Keratinocyte (primary cell): ENCODE measurements around the gene RIMKLA. TPM values are rescaled to one million over a fixed set of nuclear protein-coding genes. Genes with fewer than 3 reads are reported as not detected.

ENCODE experiments used
- DNase-seq: peaks from one replicate; pipeline ENCODE4 v3.0.0-alpha.2; 2011; ENCODE audit warnings: low read depth, missing footprints, low spot score
- FAIRE-seq: peaks from 2 replicates; lab custom pipeline; 2011; peaks lifted over from hg19 to GRCh38; lab: Jason Lieb, UNC
- H2AFZ ChIP-seq: 2 replicates; pipeline ENCODE4 v1.6.0; 2012; ENCODE audit warnings: low read length, control low read depth, inconsistent platforms; ENCODE audit not compliant: control insufficient read depth
- H3K27ac ChIP-seq: 2 replicates; pipeline ENCODE4 v1.5.1; 2011; ENCODE audit warnings: low read length; ENCODE audit not compliant: control insufficient read depth, insufficient read depth
- H3K27me3 ChIP-seq: 3 replicates; pipeline ENCODE4 v1.6.0; 2011; ENCODE audit warnings: low read length; ENCODE audit not compliant: control insufficient read depth, insufficient read depth; ENCODE audit errors: extremely low read depth
- H3K36me3 ChIP-seq, 2 experiments: 2 replicates in 1 of 2; 3 replicates in 1 of 2; pipeline ENCODE4 v1.5.1; 2011; ENCODE audit warnings: low read length in 2 of 2, mild to moderate bottlenecking in 1 of 2; ENCODE audit not compliant: control insufficient read depth in 2 of 2, insufficient read depth in 2 of 2; ENCODE audit errors: extremely low read depth in 1 of 2
- H3K4me1 ChIP-seq: 3 replicates; pipeline ENCODE4 v1.5.1; 2011; ENCODE audit warnings: low read length; ENCODE audit not compliant: control insufficient read depth, insufficient read depth; ENCODE audit errors: extremely low read depth
- H3K4me2 ChIP-seq: 3 replicates; pipeline ENCODE4 v1.6.0; 2011; ENCODE audit warnings: low read depth, low read length; ENCODE audit not compliant: control insufficient read depth, insufficient read depth; ENCODE audit errors: extremely low read depth
- H3K4me3 ChIP-seq, 3 experiments: fragments of 200-600 bp in 1 of 3; sonication (generic) in 1 of 3; 2 replicates in 2 of 3; 3 replicates in 1 of 3; pipeline ENCODE4 v1.5.1; 2011 to 2016; ENCODE audit warnings: low read length in 3 of 3, mild to moderate bottlenecking in 3 of 3, control low read depth in 2 of 3, inconsistent platforms in 1 of 3, low read depth in 1 of 3, mixed read lengths in 1 of 3, mixed run types in 1 of 3, moderate library complexity in 1 of 3; ENCODE audit not compliant: control insufficient read depth in 2 of 3, insufficient read depth in 2 of 3; ENCODE audit errors: extremely low read depth in 1 of 3
- H3K79me2 ChIP-seq: 2 replicates; pipeline ENCODE4 v1.6.0; 2012; ENCODE audit warnings: low read length; ENCODE audit not compliant: control insufficient read depth, insufficient read depth
- H3K9ac ChIP-seq: 3 replicates; pipeline ENCODE4 v1.6.0; 2011; ENCODE audit warnings: low read length; ENCODE audit not compliant: control insufficient read depth, insufficient read depth; ENCODE audit errors: extremely low read depth
- H3K9me1 ChIP-seq: 3 replicates; pipeline ENCODE4 v1.6.0; 2011; ENCODE audit warnings: low read length; ENCODE audit not compliant: control insufficient read depth, insufficient read depth; ENCODE audit errors: extremely low read depth
- H3K9me3 ChIP-seq: 2 replicates; pipeline ENCODE4 v1.5.1; 2012; ENCODE audit warnings: low read depth, low read length; ENCODE audit not compliant: control insufficient read depth
- H4K20me1 ChIP-seq: 3 replicates; pipeline ENCODE4 v1.6.0; 2011; ENCODE audit warnings: low read length; ENCODE audit not compliant: control insufficient read depth, insufficient read depth; ENCODE audit errors: extremely low read depth
- EZH2 ChIP-seq: IDR thresholded peaks from one replicate; pipeline ENCODE4 v1.6.1; 2012; ENCODE audit warnings: inconsistent platforms, mild to moderate bottlenecking, low read length, moderate library complexity
- dilution Hi-C: fragments of 300-500 bp; cut with MboI; formaldehyde crosslinking; loops from one replicate; pipeline ENCODE4 v1.7.0; 2020; ENCODE audit warnings: low sequenced_read_pairs; ENCODE audit not compliant: extremely low pct_ligation_motif_present
- polyA plus RNA-seq, 5 experiments: library from polyadenylated mRNA; depleted of rRNA in 3 of 5; stranded (reverse) in 3 of 5; stranded (forward) in 1 of 5; unstranded in 1 of 5; fragments of >200 nt; gene quantifications; 1 replicate in 1 of 5; 2 replicates in 3 of 5; 3 replicates in 1 of 5; pipeline versions ENCODE4 v1.2.1 to v1.2.3, GENCODE V29; 2011 to 2012; ENCODE audit warnings: missing spikeins in 2 of 5, low read depth in 1 of 5, low replicate concordance in 1 of 5
- TF ChIP-seq, protein P1 (sequence below), 3 experiments: IDR thresholded peaks in 1 of 3; conservative IDR thresholded peaks in 1 of 3; optimal IDR thresholded peaks in 1 of 3; 2 replicates in 2 of 3; 3 replicates in 1 of 3; pipeline versions ENCODE3 to v1.5.1; 2011; ENCODE audit warnings: low read length in 3 of 3, mild to moderate bottlenecking in 3 of 3, moderate library complexity in 2 of 3, control low read depth in 1 of 3, inconsistent platforms in 1 of 3; ENCODE audit not compliant: insufficient read depth in 2 of 3; ENCODE audit errors: extremely low read depth in 1 of 3

Gene RIMKLA
- polyA plus RNA-seq, 1 donor (not counting 4 experiments of a cell fraction or from before 2014, with no cell fraction given) = not detected

GRCh38 chr1:42392255-42392654, 11.7 kb downstream of the RIMKLA start:
- Histone ChIP-seq H3K4me1 (no peaks in the 10 kb centered on the region), H3K79me2 (no peaks in the 10 kb centered on the region), H3K9me1 (no peaks in the 10 kb centered on the region), H2AFZ (no peak overlapping the region), H4K20me1 (no peaks in the 10 kb centered on the region), H3K9ac (no peak overlapping the region), H3K36me3 (no peaks in the 10 kb centered on the region), H3K27me3 (peaks cover 4% of the 10 kb centered on the region), H3K4me3 (no peak overlapping the region), H3K4me2 (no peak overlapping the region), H3K9me3 (no peaks in the 10 kb centered on the region), H3K27ac (no peak overlapping the region)
- DNase-seq = no peak
- FAIRE-seq = no peak
- no peak for TF ChIP-seq EZH2
- TF ChIP-seq, protein P1, sequence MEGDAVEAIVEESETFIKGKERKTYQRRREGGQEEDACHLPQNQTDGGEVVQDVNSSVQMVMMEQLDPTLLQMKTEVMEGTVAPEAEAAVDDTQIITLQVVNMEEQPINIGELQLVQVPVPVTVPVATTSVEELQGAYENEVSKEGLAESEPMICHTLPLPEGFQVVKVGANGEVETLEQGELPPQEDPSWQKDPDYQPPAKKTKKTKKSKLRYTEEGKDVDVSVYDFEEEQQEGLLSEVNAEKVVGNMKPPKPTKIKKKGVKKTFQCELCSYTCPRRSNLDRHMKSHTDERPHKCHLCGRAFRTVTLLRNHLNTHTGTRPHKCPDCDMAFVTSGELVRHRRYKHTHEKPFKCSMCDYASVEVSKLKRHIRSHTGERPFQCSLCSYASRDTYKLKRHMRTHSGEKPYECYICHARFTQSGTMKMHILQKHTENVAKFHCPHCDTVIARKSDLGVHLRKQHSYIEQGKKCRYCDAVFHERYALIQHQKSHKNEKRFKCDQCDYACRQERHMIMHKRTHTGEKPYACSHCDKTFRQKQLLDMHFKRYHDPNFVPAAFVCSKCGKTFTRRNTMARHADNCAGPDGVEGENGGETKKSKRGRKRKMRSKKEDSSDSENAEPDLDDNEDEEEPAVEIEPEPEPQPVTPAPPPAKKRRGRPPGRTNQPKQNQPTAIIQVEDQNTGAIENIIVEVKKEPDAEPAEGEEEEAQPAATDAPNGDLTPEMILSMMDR (optimal IDR thresholded peaks at IDR 0.05 in 1 of 3, IDR thresholded peaks at IDR 0.05 in 1 of 3, conservative IDR thresholded peaks at IDR 0.05 in 1 of 3; ENCODE audit: extremely low read depth in 1 of 3, insufficient read depth in 2 of 3, low read length in 3 of 3) = no peak
- dilution Hi-C loops = no loop called here

DNA sequence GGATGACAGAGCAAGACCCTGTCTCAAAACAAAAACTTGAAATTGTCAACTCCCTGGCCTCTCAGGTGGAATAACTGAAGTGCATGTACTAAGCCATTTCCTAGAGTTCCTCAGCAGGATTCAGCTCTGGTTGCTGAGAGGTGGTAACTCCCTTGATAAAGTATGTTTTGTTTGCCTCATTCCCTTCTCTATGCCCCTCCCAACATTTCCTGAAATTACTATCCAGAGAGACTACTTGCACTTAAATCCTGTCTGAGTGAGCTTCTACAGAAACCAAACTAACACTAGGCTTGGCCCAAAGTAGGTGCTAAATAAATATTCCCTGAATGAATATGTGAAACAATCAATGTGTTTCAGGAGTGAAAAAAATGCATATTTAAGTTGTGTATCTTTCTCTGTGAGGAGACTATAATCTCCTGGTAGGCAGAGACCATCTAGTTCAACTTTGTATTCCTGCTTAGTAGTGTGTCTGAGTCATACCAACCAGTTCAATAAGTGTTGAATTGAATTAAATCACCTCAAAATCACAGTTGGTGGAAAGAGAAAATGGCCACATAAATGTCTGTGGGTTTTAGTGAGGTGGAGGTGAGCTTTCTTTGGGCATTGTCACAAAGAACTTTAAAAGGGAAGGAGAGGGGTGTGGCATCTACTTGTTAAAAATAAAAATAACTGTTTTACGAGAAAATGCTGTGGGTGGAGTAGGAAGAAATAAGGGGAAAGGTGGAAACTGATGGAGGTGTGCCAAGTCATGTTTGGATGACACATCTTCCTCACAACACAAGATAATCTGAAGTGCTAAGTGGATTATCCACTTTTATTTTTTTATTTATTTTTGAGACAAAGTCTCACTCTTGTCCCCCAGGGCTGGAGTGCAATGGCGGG, 12.6 kb downstream of the RIMKLA start:
- H3K9ac ChIP-seq = no peak overlapping the region
- no peaks in the 10 kb centered on the region for H3K9me1 ChIP-seq
- H2AFZ ChIP-seq = no peak overlapping the region
- H3K27ac ChIP-seq = no peak overlapping the region
- H3K4me1 ChIP-seq = no peaks in the 10 kb centered on the region
- no peaks in the 10 kb centered on the region for H3K79me2 ChIP-seq
- no peak for FAIRE-seq
- no peaks in the 10 kb centered on the region for H3K9me3 ChIP-seq
- H3K4me3 ChIP-seq = no peak overlapping the region
- dilution Hi-C loops = no loop called here
- TF ChIP-seq, protein P1 (optimal IDR thresholded peaks at IDR 0.05 in 1 of 3, IDR thresholded peaks at IDR 0.05 in 1 of 3, conservative IDR thresholded peaks at IDR 0.05 in 1 of 3; ENCODE audit: extremely low read depth in 1 of 3, insufficient read depth in 2 of 3, low read length in 3 of 3) = no peak
- TF ChIP-seq EZH2 = no peak
- H3K36me3 ChIP-seq = no peaks in the 10 kb centered on the region
- peaks cover 4% of the 10 kb centered on the region for H3K27me3 ChIP-seq
- DNase-seq = no peak
- H4K20me1 ChIP-seq = no peaks in the 10 kb centered on the region
- no peak overlapping the region for H3K4me2 ChIP-seq
